AG04449 (cell line): ENCODE results near the gene CASP2.
A peak's percentile ranks its signal among the peaks of the same experiment; 100 is the strongest.

ENCODE experiments used
- CTCF ChIA-PET: fragments of 350-600 bp; formaldehyde crosslinking; extraction: SDS; loops from one replicate; lab custom pipeline; 2021; ENCODE audit warnings: antibody characterized with exemption; lab: Yijun Ruan, JAX
- POLR2A ChIA-PET: fragments of 400-600, 350-600 bp; formaldehyde crosslinking; extraction: SDS; loops from one replicate; lab custom pipeline; 2020; ENCODE audit warnings: antibody characterized with exemption, inconsistent platforms; lab: Yijun Ruan, JAX
- DNase-seq: peaks from one replicate; pipeline ENCODE4 v3.0.0-alpha.2; 2010; ENCODE audit warnings: low read depth, low spot score
- H3K4me3 ChIP-seq: 2 replicates; pipeline ENCODE4 v1.5.1; 2011; ENCODE audit warnings: low read depth, mild to moderate bottlenecking, control low read depth, low read length
- CTCF ChIP-seq: IDR thresholded peaks from one replicate; pipeline ENCODE4 v1.5.1; 2011; ENCODE audit warnings: mild to moderate bottlenecking, moderate library complexity, low read length, control low read depth, inconsistent platforms; ENCODE audit not compliant: insufficient read depth; ENCODE audit errors: missing control alignments

Gene CASP2

GRCh38 chr7:143287935-143288826 lies at the start of gene CASP2:
Gene CASP2 (plus strand): TSS chr7:143288351. CDS start chr7:143288456, 105 bp downstream.
- TF ChIP-seq CTCF, result peak; percentile 48
- DNase-seq, result peak; percentile 63
- H3K4me3 ChIP-seq, result peak within 1 kb of the TSS; percentile 88
- CTCF ChIA-PET, result interaction anchor here (0.8 to 1.7 kb wide), 7 partner anchors 9 to 208 kb away, joined by 3 to 12 read pairs (median 4); no protein-coding TSS in a partner anchor
- POLR2A ChIA-PET, result interaction anchor here (0.5 to 1.5 kb wide), 6 partner anchors 9 to 96 kb away, joined by 3 to 8 read pairs (median 4); partner anchors contain the start of genes GSTK1 and ZYX

GRCh38 chr7:143239813-143240212 lies 48.3 kb upstream of the CASP2 start:
- CTCF ChIA-PET, result interaction anchor here (0.6 to 5.1 kb wide), 66 partner anchors 8 to 715 kb away, joined by 3 to 79 read pairs (median 7); partner anchors contain the start of genes CASP2, EPHA1, GSTK1 and TAS2R40
- DNase-seq, result no peak

GRCh38 chr7:143240291-143241168 lies 47.6 kb upstream of the CASP2 start:
- peak; percentile 76 for TF ChIP-seq CTCF
- CTCF ChIA-PET, result interaction anchor here (0.6 to 5.1 kb wide), 77 partner anchors 9 to 716 kb away, joined by 3 to 79 read pairs (median 6); partner anchors contain the start of genes CASP2, EPHA1, GSTK1 and TAS2R40
- peak; percentile 60 for DNase-seq
- peak overlapping the region; percentile 21 for H3K4me3 ChIP-seq
- POLR2A ChIA-PET, result interaction anchor here (0.7 to 1.3 kb wide), 6 partner anchors 23 to 155 kb away, joined by 3 to 5 read pairs (median 4); partner anchors contain the start of gene GSTK1

More at GRCh38 chr7:143239813-143240212, 48.3 kb upstream of the CASP2 start:
- POLR2A ChIA-PET, result interaction anchor here (0.7 to 1.3 kb wide), 5 partner anchors 23 to 152 kb away, joined by 3 to 5 read pairs (median 4); partner anchors contain the start of gene GSTK1
- H3K4me3 ChIP-seq, result no peak overlapping the region
- TF ChIP-seq CTCF, result no peak

- no peak for DNase-seq
- CTCF ChIA-PET, result interaction anchor here (1.1 to 5.1 kb wide), 4 partner anchors 16 to 174 kb away, joined by 3 to 79 read pairs (median 8); no protein-coding TSS in a partner anchor
- H3K4me3 ChIP-seq, result no peak overlapping the region
- POLR2A ChIA-PET, result no interaction called here
- TF ChIP-seq CTCF, result no peak
These were observed 45.8 kb upstream of the CASP2 start for GRCh38 chr7:143242306-143242705.

GRCh38 chr7:143243111-143243510 lies 45.0 kb upstream of the CASP2 start:
- ChIA-PET POLR2A (no interaction called here), CTCF (interaction anchor here (1.0 to 5.1 kb wide), 4 partner anchors 15 to 173 kb away, joined by 3 to 79 read pairs (median 5); no protein-coding TSS in a partner anchor)
- no peak for DNase-seq
- H3K4me3 ChIP-seq, result no peak overlapping the region
- TF ChIP-seq CTCF, result no peak
